D721Med (cell line): ENCODE measurements around the gene MCM7.

ENCODE experiments used
- DNase-seq: peaks from one replicate; pipeline ENCODE4 v3.0.0; 2011; ENCODE audit warnings: low spot score; ENCODE audit not compliant: insufficient read length
- FAIRE-seq: peaks from 2 replicates; lab custom pipeline; 2011; peaks lifted over from hg19 to GRCh38; lab: Jason Lieb, UNC
- CTCF ChIP-seq: IDR thresholded peaks from 2 replicates; pipeline ENCODE4 v1.5.1; 2012; ENCODE audit warnings: mild to moderate bottlenecking, control low read depth; ENCODE audit not compliant: insufficient read depth; ENCODE audit errors: missing control alignments

Gene MCM7

GRCh38 chr7:100109521-100110163, 8.4 kb upstream of the MCM7 start:
- no peak for DNase-seq
- no peak for FAIRE-seq
- TF ChIP-seq CTCF, result no peak

- DNase-seq, result no peak
- no peak for FAIRE-seq
- TF ChIP-seq CTCF, result no peak
These were observed 6.7 kb upstream of the MCM7 start for GRCh38 chr7:100107890-100108289.

- DNase-seq (no peak), FAIRE-seq (no peak)
- TF ChIP-seq CTCF, result no peak
These were observed 6.0 kb upstream of the MCM7 start for GRCh38 chr7:100107125-100107737.

- no peak for DNase-seq
- no peak for FAIRE-seq
- no peak for TF ChIP-seq CTCF
These were observed 5.4 kb upstream of the MCM7 start for GRCh38 chr7:100106633-100107032.

- FAIRE-seq, result no peak
- DNase-seq, result no peak
These were observed 4.3 kb upstream of the MCM7 start for GRCh38 chr7:100105534-100105933.

GRCh38 chr7:100102950-100103840, 2.0 kb upstream of the MCM7 start:
- FAIRE-seq, result no peak
- TF ChIP-seq CTCF, result no peak
- no peak for DNase-seq

More at GRCh38 chr7:100105534-100105933, 4.3 kb upstream of the MCM7 start:
- no peak for TF ChIP-seq CTCF
